GM18858 (cell line): ENCODE data around the gene KCNK17.

ENCODE experiments used
- ATAC-seq: cut with Tn5 transposase; IDR thresholded peaks from one replicate; pipeline ENCODE4 v1.9.1; 2021; ENCODE audit not compliant: unreplicated experiment

KCNK17 gene

GRCh38 chr6:39338397-39338796 is 24.2 kb upstream of the KCNK17 start:
- no peak for ATAC-seq

GRCh38 chr6:39335780-39336545 is 21.7 kb upstream of the KCNK17 start:
- ATAC-seq: no peak

DNA sequence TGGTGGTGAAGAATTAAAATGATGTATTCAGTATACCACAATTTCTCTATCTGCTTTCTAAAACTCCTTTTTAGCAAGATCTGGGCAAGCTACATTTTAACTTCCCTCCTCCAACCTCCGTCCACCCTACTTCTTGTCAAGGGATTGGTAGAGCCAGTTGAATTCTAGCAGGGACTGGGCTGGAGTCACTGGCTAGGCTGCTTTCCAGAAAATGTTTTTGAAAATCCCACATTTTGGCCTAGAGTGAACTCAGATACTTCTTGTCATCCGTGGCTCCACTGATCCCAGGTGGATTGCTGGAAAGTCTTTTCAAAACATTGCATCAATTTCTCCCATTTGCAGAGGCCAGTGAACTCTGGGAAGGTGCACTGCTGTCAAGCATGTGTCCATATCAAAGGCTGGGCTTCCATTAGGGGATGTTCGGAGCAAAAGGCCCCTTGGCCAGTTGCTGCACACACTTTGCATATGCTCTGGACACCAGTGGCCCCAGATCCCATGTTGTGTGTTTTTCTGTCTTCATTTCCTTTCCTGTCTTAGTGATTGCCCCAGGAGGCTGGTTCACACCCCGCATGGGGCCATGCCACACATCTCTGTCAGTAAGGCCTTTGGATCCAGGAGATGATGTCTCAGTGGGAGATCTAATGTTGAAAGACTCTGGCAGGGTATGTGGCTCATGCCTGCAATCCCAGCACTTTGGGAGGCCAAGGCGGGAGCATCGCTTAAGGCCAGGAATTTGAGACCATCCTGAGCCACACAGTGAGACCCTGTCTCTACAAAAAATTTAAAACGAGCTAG is 19.6 kb upstream of the KCNK17 start:
- no peak for ATAC-seq

- no peak for ATAC-seq
These were observed 16.3 kb upstream of the KCNK17 start for GRCh38 chr6:39330476-39330875.

DNA sequence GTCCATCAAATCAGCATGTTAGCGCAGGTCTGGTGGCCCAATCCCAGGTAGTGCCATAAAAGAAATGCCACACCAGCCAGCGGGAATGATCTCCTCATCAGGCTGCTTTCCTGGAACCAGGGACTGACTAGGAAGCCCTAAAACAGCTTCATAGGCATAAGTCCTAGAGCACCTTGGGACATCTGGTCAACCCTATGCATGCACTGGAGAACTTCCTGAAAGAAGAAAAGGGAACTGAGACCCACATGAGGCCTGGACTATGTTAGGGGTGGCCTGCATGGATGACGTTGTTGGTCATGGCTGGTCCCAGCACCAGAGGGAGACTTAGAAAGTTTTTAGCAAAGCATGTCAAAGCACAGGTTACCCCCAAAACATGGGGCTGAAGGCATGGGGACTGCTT is 15.8 kb upstream of the KCNK17 start:
- no peak for ATAC-seq

- no peak for ATAC-seq
These were observed 13.8 kb upstream of the KCNK17 start for GRCh38 chr6:39328066-39328465.

DNA sequence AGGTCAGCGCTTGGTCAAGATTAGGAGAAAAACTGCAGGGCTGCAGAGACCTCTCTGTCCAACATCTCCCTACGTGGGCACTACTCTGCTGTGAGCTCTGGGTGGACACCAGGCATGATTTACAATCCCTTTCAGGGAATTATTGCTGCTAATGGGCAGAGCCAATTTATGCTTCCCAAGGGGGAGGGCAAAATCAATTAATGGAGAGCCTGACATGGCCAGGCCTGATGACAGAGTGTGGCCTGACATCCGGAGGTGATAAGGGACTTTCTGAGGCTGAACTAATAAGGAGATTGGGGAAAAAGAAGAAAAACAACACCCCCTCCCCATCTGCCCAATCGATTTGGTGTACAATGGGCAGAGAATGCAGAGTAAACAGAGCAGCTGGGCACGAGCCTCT is 13.3 kb upstream of the KCNK17 start:
- ATAC-seq: no peak

DNA sequence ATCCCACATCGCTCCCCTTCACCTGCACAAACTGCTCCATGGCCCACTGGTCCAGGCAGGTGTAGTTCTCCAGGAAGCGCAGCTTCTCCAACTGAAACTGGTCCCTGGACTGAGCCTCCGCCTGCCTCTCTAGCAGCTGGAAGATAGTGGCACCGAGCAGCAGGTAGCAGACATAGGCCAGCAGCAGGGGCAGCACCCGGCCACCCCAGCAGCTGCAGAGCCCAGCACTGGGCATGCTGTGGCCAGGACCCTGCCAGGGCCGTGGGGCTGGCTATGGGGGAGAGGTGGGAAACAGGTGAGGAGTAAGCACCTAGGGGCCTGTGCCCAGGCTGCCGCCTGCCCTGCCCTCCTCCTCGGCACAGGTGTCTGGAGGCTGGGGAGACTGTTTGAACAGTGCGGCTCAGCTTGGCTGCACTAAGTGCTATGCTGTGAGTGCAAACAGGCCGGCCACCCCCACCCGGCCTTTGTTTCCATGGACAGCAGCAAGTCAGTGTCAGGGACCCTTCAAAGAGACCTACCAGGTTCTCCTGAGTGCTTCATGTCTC is 8.2 kb upstream of the KCNK17 start, which contains the start of gene KCNK16:
Gene KCNK16, minus strand, starts transcription at position 397 of the 545 bp plus-strand sequence. Its CDS starts 162 bp downstream, at position 235.
- no peak for ATAC-seq

- no peak for ATAC-seq
These were observed 7.5 kb upstream of the KCNK17 start for GRCh38 chr6:39321761-39322160.

GRCh38 chr6:39320363-39320984 is 6.3 kb upstream of the KCNK17 start:
- no peak for ATAC-seq

- ATAC-seq: no peak
These were observed 5.6 kb upstream of the KCNK17 start for GRCh38 chr6:39319621-39320362.

GRCh38 chr6:39317256-39317655 is 3.0 kb upstream of the KCNK17 start:
- ATAC-seq: no peak

- no peak for ATAC-seq
These were observed 520 bp downstream of the KCNK17 start for GRCh38 chr6:39313526-39314272.

DNA sequence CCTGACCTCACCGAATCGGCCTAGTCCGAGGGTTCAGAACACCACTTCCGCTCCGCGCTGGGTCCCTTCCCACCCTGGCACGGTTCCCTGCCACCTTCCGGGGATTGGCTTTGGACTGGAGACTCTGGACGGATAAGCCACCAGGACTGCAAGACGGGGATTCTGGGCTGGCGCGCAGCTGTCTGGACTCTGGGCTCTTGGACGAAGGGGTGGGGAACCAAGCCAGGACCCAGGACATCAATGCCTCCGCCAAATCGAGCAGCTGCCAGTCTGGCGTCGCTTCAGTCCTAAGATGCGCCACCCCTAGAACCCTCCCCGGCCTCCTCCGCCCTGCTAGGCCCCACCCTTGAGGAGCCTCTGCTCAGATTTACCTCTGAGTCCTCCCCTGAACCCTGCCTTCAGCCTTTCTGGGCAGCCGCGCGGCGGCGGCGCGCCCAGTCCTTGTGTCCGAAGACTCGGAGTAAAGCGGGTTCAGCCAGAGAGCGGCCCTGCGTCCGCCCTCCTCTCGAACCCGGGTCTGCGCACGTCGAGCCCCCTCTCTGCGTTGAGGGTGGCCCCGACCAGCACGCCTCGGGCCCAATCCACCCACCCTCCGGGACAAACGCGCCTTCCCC is 1.2 kb downstream of the KCNK17 start:
- ATAC-seq: no peak

GRCh38 chr6:39310542-39310941 is 3.7 kb downstream of the KCNK17 start:
- ATAC-seq: no peak

- no peak for ATAC-seq
These were observed 4.2 kb downstream of the KCNK17 start for GRCh38 chr6:39309942-39310531.

DNA sequence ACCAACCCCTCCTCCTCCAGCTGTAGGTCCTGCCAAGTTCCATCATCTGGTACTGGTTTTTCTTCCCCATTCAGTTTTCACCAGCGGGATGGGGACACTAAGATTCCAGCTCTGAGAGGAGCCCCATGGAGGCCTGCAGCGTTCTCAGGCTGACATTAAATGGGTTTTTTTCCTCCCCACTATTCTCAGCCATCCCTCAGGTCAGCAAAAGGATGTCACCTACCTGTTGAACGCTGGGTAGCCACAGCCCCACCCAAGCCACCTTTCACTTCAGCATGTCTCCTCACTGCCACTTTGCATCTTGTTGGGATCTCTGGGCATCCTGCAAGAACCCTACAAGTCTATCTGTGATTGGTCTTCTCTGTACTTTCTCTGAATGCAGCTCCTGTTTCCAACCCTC is 6.8 kb downstream of the KCNK17 start:
- no peak for ATAC-seq

- ATAC-seq: no peak
These were observed 9.3 kb downstream of the KCNK17 start for GRCh38 chr6:39304951-39305350.

DNA sequence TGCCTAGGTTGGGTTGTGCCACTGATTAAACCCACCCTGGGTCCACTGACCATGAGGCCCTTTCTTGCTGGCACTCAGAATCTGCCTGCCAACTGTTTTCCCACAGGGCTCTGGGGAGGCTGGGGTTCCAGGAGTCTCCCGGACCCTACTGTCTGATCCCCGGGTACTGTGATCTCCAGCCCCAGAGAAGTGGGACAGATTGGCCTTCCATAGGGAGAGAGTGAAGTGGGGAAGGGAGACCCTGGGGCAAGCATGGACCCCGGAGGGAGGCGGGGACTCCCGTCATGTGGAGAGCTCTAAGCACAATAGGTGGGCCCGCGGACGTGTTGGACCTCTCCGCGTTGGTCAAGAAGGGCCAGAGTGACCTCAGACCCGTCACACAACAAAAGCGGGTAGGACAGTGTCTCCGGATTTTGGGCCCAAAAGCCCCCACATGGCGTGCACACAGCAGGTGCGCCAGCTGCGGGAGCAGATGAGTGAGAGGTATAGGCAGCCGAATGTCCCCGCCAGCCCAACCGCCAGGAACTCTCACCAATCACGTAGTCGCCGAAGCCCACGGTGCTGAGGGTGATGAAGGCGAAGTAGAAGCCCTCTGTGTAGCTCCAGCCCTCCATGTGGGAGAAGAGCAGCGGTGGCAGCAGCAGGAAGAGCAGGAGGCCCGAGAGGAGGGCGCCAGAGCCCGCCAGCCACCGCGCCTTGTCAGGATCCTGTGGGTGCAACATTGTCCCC is 10.6 kb downstream of the KCNK17 start:
- no peak for ATAC-seq
